ENCODE data around the gene TSPAN14.

Gene TSPAN14

GRCh38 chr10:80454513-80455460 is 677 bp downstream of the TSPAN14 start:
- in situ Hi-C loops (cut with HindIII; ENCODE audit: low sequenced_read_pairs): no loop called here

DNA sequence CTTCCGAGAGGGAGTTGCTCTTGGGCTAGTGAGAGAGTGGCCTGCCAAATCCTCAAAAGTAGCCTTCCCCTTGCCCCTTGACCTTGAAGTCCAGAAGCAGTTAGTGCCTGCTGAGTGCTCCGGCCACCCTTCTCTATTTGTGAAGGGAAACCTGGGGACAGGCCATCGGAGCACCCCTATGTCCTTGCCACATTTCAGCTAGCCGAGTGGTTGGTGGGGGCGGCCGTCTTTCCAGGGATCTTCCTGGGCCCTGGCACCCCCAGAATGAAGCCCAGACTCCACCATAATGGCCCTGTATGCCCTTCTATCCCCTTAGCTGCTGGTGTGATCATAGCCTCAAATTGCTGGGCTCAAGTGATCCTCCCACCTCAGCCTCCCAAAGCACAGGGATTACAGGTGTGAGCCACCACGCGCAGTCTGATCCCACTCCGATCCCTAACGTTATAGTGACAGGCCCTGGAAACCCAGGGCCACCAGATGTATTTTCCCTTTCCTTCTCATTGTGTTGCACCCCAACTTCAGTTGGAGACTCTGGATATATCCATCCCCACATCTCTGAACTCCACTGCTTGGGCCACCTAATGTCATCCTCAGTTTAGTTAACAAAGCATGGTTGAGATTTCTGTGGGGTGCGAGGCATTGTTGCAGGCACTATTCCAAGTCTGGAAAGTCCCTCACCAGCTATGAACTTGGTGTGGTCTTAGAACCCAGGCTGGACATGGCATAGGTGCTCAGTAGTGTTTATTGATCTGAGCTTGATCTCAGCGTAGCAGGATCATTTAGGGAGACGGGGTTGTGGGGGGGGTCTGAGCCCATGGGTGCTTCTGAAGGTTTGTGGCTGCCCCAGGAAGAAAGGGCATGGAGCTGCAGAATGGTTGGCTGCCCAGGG is 1.6 kb downstream of the TSPAN14 start:
- in situ Hi-C loops (cut with HindIII; ENCODE audit: low sequenced_read_pairs): no loop called here

GRCh38 chr10:80457554-80458262 is 3.6 kb downstream of the TSPAN14 start:
- in situ Hi-C loops (cut with HindIII; ENCODE audit: low sequenced_read_pairs): no loop called here

DNA sequence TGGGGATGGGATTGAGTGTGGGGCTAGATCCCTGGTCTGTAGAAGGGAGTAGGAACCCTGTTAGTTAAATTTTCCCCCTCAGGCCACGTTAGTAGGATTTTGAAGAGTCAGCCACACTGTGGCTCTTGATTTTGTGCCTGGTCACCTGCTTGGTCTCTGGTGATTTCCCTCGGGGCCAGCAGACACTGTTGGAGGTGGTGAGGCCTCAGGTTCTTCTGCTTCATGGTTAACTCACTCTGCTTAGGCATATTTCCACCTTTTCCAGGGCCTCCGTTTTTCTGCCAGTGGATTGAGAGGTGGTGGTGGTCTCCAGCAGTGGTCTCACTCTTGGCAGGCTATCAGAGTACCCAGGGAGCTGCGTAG is 4.1 kb downstream of the TSPAN14 start:
- in situ Hi-C loops (cut with HindIII; ENCODE audit: low sequenced_read_pairs): no loop called here

DNA sequence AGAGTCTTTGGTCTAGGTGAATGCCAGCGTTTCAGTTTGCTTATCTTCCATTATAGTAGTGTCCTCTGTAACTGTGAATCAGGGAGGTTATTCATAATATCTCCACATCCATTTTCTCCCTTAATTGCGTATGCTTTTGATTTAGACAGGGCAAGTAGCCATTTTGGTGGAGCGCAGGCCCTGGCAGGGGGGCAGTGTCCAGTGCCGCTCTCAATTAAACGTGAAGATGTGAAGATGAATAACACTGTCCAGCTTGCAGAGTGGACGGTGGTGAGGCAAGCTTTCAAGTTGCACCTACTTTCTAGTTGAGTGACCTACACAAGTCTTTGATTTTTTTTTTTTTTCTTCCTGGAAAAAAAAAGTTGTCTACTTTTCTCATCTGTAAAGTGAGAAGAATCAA is 4.5 kb downstream of the TSPAN14 start:
- in situ Hi-C loops (cut with HindIII; ENCODE audit: low sequenced_read_pairs): no loop called here

DNA sequence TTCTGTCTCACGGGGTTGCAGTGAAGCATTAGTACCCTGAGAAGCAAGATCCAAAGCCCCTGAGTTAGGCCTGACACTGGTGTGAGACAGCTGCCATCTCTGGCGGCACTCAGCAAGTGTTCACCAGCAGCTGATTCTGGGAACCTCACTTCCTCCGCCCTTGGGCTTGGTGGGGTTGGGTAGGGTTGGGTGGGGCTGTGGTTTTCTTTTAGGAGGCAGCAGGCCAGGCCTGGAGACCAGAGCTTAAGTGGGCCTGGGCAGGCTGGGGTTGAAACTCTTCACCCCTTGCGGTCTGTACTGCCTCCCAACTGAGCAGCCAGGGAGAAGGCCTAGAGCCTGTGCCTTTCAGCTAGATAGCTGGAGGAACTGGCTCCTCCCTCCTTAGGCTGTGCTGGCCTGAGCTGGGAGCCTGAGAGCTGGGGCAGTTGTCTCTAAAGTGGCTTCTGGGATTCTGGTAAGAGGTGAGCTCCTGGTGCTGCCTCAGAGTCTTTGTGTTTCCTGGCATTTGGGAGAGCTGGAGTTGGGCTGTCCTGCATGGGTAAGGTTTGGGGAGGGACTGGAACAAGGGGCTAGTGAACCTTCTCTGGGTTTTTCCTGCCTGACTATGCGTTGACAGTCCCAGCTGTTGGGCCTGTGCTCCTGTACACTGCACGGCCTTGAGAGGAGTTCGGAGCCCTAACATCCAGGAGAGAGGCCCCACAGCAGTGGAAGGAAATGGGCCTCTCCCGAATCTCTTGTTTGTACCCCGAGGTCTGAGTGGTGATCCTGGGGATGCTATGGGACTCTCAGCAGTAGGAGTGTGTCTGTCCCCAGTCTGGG is 5.1 kb downstream of the TSPAN14 start:
- in situ Hi-C loops (cut with HindIII; ENCODE audit: low sequenced_read_pairs): no loop called here

- in situ Hi-C loops (cut with HindIII; ENCODE audit: low sequenced_read_pairs): no loop called here
Observed at GRCh38 chr10:80460399-80461207, 6.5 kb downstream of the TSPAN14 start.

- in situ Hi-C loops (cut with HindIII; ENCODE audit: low sequenced_read_pairs): no loop called here
Observed at GRCh38 chr10:80461208-80462183, 7.4 kb downstream of the TSPAN14 start.

- in situ Hi-C loops (cut with HindIII; ENCODE audit: low sequenced_read_pairs): no loop called here
Observed at GRCh38 chr10:80462299-80462980, 8.3 kb downstream of the TSPAN14 start.

DNA sequence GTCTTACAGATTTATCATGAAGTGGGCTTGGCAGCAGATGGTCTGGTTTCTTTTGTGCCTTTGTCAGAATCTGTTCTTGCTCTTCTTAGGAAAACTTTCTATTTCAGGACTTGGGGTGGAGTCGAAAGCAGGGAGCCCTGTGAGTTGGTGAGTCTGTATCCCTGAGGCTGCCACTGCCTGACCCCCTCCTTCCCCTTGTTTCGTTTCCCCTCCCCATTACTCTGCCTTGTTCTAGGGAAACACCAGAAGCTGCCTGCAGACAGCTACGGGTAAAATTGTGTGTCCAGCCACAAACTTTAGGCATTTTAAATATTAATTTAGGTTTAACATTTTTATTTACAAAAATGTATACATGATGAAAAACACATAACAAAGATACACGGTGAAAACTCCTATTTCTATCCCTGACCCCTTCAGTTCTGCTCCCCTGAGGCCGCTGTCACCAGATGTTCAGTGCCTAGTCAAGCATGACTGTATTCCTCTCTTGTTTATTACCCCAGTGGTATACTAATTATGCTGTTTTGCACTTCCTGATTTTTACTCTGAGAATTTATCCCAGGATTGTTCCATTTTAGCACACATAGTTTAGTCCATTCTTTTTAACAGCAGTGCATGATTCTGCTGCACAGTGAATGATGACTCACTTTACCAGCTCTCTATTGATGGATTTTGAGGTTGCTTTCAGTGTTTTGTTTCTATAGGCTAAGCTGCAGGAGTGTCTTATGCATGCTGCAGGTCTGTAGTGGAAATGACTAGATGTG is 9.1 kb downstream of the TSPAN14 start:
- in situ Hi-C loops (cut with HindIII; ENCODE audit: low sequenced_read_pairs): no loop called here

- in situ Hi-C loops (cut with HindIII; ENCODE audit: low sequenced_read_pairs): no loop called here
Observed at GRCh38 chr10:80463868-80464267, 9.8 kb downstream of the TSPAN14 start.

- in situ Hi-C loops (cut with HindIII; ENCODE audit: low sequenced_read_pairs): loop anchor here (5.0 kb wide), 1 partner anchor 42 kb away; no protein-coding TSS in a partner anchor
Observed at GRCh38 chr10:80464557-80465450, 10.7 kb downstream of the TSPAN14 start.

DNA sequence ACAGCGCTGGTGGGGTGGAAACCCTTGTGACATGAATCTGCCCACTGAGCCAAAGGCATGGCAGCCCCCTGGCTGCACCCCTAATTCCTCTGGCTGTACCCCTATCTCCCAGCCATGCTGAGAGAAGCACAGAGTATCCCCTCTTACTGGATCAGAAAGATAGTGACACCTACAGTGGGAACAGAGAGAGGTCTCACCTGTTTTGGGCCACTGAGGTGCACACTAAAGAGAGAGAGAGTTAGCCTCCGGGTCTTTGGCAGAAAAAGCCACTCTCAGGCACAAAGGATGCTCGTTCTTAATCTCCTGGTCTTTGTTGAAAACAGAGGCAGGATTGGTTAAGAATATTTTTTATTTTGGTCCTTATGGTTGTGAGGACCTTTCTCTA is 11.3 kb downstream of the TSPAN14 start:
- in situ Hi-C loops (cut with HindIII; ENCODE audit: low sequenced_read_pairs): loop anchor here (5.0 kb wide), 1 partner anchor 42 kb away; no protein-coding TSS in a partner anchor

DNA sequence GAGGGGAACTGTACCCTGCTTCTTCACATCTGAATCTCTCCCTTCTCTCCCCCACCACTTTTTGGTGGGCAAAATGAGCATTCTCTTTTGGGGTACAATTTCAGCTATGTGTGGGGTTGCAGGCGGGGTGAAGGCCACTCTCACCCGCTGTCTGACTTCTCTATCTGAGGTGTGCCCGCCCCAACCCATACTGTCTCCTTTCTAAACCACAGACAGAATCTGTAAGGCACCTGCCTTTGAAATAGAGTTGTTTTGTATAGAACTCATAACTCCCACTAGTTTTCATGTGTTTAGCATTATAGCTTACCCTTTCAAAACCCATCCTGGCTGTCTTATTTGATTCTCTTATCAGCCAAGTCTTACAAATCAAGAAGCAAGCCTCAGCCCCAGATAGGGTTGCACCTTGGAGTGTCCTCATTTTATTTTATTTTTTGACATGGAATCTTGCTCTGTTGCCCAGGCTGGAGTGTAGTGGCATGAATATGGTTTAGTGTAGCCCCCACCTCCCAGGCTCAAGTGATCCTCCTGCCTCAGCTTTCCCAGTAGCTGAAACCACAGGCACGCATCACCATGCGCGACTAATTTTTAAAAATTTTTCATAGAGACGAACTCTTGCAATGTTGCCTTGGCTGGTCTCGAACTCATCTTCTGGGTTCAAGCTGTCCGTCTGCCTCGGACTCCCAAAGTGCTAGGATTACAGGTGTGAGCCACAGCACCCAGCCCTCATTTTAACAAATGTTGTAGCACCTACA is 11.9 kb downstream of the TSPAN14 start:
- in situ Hi-C loops (cut with HindIII; ENCODE audit: low sequenced_read_pairs): loop anchor here (5.0 kb wide), 1 partner anchor 41 kb away; no protein-coding TSS in a partner anchor

GRCh38 chr10:80466724-80467326 is 12.7 kb downstream of the TSPAN14 start:
- in situ Hi-C loops (cut with HindIII; ENCODE audit: low sequenced_read_pairs): loop anchor here (5.0 kb wide), 1 partner anchor 40 kb away; no protein-coding TSS in a partner anchor
